Thyroid gland (tissue), 4 donors: Measurements from ENCODE around the gene ZNF503. TPM values are rescaled to one million over a fixed set of nuclear protein-coding genes. Genes with fewer than 3 reads are reported as not detected.

ENCODE experiments used
- DNase-seq, 2 donors: peaks; one replicate each; pipeline ENCODE4 v3.0.0-alpha.2; 2019
- H3K27ac ChIP-seq, 3 donors: fragments of 200-600 bp; sonication (generic); 1 replicate in 2 of 3; 2 replicates in 1 of 3; pipeline ENCODE4 v1.5.1; 2016 to 2019; ENCODE audit warnings: mild to moderate bottlenecking in 1 of 3, moderate library complexity in 1 of 3
- H3K27me3 ChIP-seq: fragments of 200-600 bp; sonication (generic); one replicate; pipeline ENCODE4 v1.5.1; 2019
- H3K36me3 ChIP-seq, 2 donors: fragments of 200-600 bp; sonication (generic); one replicate each; pipeline ENCODE4 v1.5.1; 2016 to 2019
- H3K4me1 ChIP-seq, 2 donors: fragments of 200-600 bp; sonication (generic); one replicate each; pipeline ENCODE4 v1.5.1; 2017 to 2019
- H3K4me3 ChIP-seq, 3 donors: fragments of 200-600 bp; sonication (generic); replicated peaks in 1 of 3; 1 replicate in 2 of 3; 2 replicates in 1 of 3; pipeline ENCODE4 v1.5.1; 2016; ENCODE audit warnings: mild to moderate bottlenecking in 1 of 3
- H3K9me3 ChIP-seq: fragments of 200-600 bp; sonication (generic); one replicate; pipeline ENCODE4 v1.5.1; 2017
- POLR2A ChIP-seq, 2 donors: fragments of 450-650 bp; IDR thresholded peaks; one replicate each; pipeline ENCODE4 v1.6.1; 2017; ENCODE audit warnings: antibody characterized with exemption in 2 of 2, mild to moderate bottlenecking in 2 of 2, moderate library complexity in 1 of 2
- WGBS, 2 donors: methylation state at CpG; one replicate each; pipeline ENCODE4 v1.1.5; 2017; 5-methylcytosine and 5-hydroxymethylcytosine counted together
- intact Hi-C: fragments of 100-400 bp; cut with DNase I; formaldehyde crosslinking; loops from one replicate; pipeline ENCODE4 v1.15.1; 2023
- total RNA-seq, 4 donors: library from RNA; depleted of rRNA; stranded (reverse); fragments of >200 nt; gene quantifications; one replicate each; pipeline ENCODE4 v1.2.3, GENCODE V29; 2016
- TF ChIP-seq, protein P1 (sequence below), 6 experiments: fragments of 200-600 bp in 3 of 6; fragments of 450-650 bp in 3 of 6; sonication (generic) in 3 of 6; IDR thresholded peaks; one replicate each; pipeline ENCODE4 v1.5.1; 2016 to 2019; ENCODE audit warnings: antibody characterized with exemption in 6 of 6, mild to moderate bottlenecking in 2 of 6, inconsistent platforms in 1 of 6, moderate library complexity in 1 of 6

ZNF503 gene
- total RNA-seq, 4 donors from 2014 or later: 8.2 to 17.1 (median 10.9) TPM

DNA sequence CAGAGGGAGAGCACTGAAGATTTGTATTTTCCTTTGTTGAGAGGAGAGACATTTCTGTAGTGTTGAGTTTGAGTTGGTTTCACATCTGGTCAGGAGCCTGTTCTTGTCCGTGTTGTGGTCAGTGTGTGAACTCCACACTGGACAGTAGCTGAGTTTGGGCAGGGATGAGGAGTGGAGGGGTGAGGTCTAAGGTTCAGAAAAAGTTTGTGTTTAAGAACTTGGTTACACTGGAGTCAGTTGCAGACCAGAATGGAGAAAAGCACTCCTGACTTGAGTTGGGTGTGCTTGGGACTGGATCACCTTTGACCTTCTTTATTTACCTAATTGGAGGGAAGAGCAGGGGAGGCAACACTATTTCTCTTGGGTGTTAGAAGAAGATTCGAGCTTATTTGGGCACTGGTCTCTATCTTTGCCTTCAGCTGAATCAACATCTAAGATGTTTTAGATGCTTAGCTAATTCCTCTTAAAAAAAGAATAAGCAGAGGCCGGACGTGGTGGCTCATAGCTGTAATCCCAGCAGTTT, 38.8 kb upstream of the ZNF503 start:
- TF ChIP-seq, protein P1, sequence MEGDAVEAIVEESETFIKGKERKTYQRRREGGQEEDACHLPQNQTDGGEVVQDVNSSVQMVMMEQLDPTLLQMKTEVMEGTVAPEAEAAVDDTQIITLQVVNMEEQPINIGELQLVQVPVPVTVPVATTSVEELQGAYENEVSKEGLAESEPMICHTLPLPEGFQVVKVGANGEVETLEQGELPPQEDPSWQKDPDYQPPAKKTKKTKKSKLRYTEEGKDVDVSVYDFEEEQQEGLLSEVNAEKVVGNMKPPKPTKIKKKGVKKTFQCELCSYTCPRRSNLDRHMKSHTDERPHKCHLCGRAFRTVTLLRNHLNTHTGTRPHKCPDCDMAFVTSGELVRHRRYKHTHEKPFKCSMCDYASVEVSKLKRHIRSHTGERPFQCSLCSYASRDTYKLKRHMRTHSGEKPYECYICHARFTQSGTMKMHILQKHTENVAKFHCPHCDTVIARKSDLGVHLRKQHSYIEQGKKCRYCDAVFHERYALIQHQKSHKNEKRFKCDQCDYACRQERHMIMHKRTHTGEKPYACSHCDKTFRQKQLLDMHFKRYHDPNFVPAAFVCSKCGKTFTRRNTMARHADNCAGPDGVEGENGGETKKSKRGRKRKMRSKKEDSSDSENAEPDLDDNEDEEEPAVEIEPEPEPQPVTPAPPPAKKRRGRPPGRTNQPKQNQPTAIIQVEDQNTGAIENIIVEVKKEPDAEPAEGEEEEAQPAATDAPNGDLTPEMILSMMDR (IDR thresholded peaks at IDR 0.05): no peak
- TF ChIP-seq POLR2A (IDR thresholded peaks at IDR 0.05): no peak
- Histone ChIP-seq H3K4me3 (no peak overlapping the region), H3K27ac (no peak overlapping the region), H3K27me3 (no peaks in the 10 kb centered on the region), H3K4me1 (peaks cover 4 to 7% of the 10 kb centered on the region in 2 donors), H3K9me3 (no peaks in the 10 kb centered on the region), H3K36me3 (no peaks in the 10 kb centered on the region)
- 93 to 94% methylated on average over 4 of the region's 4 CpGs for WGBS, 2 donors
- DNase-seq: no peak
- intact Hi-C loops: no loop called here

DNA sequence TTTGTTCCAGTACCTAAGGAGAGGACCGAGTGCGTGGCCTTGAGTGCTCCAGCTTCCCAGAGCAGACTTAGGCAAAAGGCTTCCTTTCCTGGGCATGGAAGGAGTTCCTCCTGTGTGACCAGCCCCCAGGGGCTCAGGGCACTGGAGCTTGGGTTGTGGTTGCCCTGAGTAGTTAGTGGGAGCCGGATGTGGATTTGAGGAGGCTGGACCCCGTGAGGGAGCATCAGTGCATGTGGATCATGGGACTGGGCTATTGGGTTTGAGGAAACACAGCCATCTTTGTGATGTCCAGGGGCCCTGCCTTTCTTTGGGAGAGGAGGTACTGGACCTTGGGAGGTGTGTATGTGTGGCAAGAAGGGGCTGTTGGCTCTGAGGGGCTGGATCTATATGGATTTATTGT, 38.2 kb upstream of the ZNF503 start:
- Histone ChIP-seq H3K27ac (no peak overlapping the region), H3K9me3 (no peaks in the 10 kb centered on the region), H3K4me3 (no peak overlapping the region), H3K27me3 (no peaks in the 10 kb centered on the region), H3K36me3 (no peaks in the 10 kb centered on the region), H3K4me1 (peaks cover 4 to 7% of the 10 kb centered on the region in 2 donors)
- intact Hi-C loops: no loop called here
- TF ChIP-seq, protein P1 (IDR thresholded peaks at IDR 0.05): no peak
- no peak for TF ChIP-seq POLR2A (IDR thresholded peaks at IDR 0.05)
- WGBS, 2 donors: 90 to 91% methylated on average over 4 of the region's 4 CpGs
- no peak for DNase-seq

DNA sequence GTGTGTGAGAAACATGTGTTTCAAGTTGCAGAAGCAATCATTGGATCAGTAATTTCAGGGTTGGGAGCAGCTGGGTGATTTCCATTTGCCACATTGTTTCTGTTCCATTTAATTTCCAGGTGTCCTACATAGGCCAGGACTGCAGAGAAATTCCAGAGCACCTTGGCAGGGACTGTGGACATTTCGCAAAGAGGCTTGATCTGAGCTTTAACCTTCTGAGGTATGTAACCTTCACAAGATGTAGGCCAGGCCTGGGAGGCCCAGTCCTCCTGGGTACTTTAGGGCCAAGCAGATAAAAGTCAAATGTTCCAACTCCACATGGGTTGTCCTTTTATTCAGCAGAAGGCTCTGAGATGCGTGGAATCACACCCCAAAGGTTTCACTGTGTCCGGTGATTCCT, 36.7 kb upstream of the ZNF503 start:
- H3K4me3 ChIP-seq: no peak overlapping the region
- DNase-seq: peak; percentile 12 to 36
- peaks cover 4 to 7% of the 10 kb centered on the region in 2 donors for H3K4me1 ChIP-seq
- peak overlapping the region; percentile 1 to 9 (median 3) for H3K27ac ChIP-seq
- H3K9me3 ChIP-seq: no peaks in the 10 kb centered on the region
- H3K36me3 ChIP-seq: no peaks in the 10 kb centered on the region
- 85 to 88% methylated on average over 3 of the region's 3 CpGs for WGBS, 2 donors
- TF ChIP-seq POLR2A (IDR thresholded peaks at IDR 0.05): no peak
- TF ChIP-seq, protein P1 (IDR thresholded peaks at IDR 0.05): no peak
- H3K27me3 ChIP-seq: no peaks in the 10 kb centered on the region
- intact Hi-C loops: no loop called here

DNA sequence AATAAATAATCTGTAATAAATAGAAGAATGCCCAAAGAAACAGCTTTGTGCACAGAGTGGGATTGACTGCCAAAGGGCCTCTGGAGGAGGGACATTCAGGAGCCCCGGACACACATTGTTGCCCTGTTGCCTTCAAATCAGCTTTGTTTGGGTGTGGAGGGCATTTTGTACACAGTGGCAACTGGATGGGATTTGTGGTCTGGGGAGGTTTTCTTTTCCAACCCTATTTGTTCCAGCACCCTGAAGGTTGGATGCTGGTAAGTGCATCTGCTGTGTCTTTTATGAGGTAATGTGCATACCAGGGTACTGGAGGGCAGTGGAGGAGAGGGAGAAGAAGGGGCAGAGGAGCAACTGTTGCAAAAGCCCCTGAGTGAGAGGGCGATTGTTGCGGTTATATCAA, 36.1 kb upstream of the ZNF503 start:
- intact Hi-C loops: no loop called here

DNA sequence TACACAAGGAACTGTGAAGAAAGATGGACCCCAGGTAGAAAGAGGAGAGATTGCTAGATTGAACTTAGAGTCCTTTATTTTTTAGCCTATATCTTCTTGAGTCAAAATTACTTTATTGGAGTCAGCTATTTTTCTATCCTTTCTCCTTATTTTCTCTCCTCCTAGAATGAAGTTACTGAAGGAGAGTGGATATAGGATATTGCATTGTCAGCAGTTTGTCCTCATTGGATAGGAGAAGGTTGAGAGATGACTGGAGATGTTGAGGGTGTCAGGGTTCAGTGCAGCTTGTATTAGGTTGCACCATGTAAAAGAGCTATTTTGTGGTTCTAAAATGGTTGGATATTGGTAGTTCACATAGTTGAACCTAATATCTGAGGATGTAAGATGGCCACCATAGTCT, 35.3 kb upstream of the ZNF503 start:
- intact Hi-C loops: no loop called here
- no peak overlapping the region for H3K4me3 ChIP-seq
- TF ChIP-seq POLR2A (IDR thresholded peaks at IDR 0.05): no peak
- TF ChIP-seq, protein P1 (IDR thresholded peaks at IDR 0.05): no peak
- H3K9me3 ChIP-seq: no peaks in the 10 kb centered on the region
- H3K27ac ChIP-seq: no peak overlapping the region
- H3K27me3 ChIP-seq: no peaks in the 10 kb centered on the region
- no peaks in the 10 kb centered on the region for H3K36me3 ChIP-seq
- peaks cover 12 to 14% of the 10 kb centered on the region in 2 donors for H3K4me1 ChIP-seq
- DNase-seq: no peak

More for the DNA sequence above, 36.1 kb upstream of the ZNF503 start:
- H3K4me1 ChIP-seq: peaks cover 7% of the 10 kb centered on the region in 2 donors
- H3K36me3 ChIP-seq: no peaks in the 10 kb centered on the region
- H3K9me3 ChIP-seq: no peaks in the 10 kb centered on the region
- no peak overlapping the region for H3K4me3 ChIP-seq
- H3K27me3 ChIP-seq: no peaks in the 10 kb centered on the region
- DNase-seq: no peak
- no peak overlapping the region for H3K27ac ChIP-seq
- TF ChIP-seq, protein P1 (IDR thresholded peaks at IDR 0.05): no peak
- TF ChIP-seq POLR2A (IDR thresholded peaks at IDR 0.05): no peak
- 96 to 100% methylated on average over 3 of the region's 3 CpGs for WGBS, 2 donors
